ENCODE data around the gene DLGAP4. TPM values are rescaled to one million over a fixed set of nuclear protein-coding genes. Genes with fewer than 3 reads are reported as not detected.

The DLGAP4 gene
- total and polyA plus RNA-seq, 2 of the 13 experiments (the other 11 are each of a cell fraction or from before 2014, with no cell fraction given), result 15.2 to 26.7 TPM

GRCh38 chr20:36572701-36573102 lies 266.6 kb downstream of the DLGAP4 start (continued):
- TF ChIP-seq HNF4G (IDR thresholded peaks at IDR 0.05; ENCODE audit: borderline replicate concordance, low read depth, low read length) (0 out of 2 replicates have a peak, but pooled peaks have one; percentile 10), HNF4G (CRISPR knock-in tag; IDR thresholded peaks at IDR 0.05; ENCODE audit: borderline replicate concordance, low read depth) (peak; percentile 34; the same call in 1 of the 2 replicates), SMAD3 (CRISPR knock-in tag; IDR thresholded peaks at IDR 0.05) (no peak), ZNF639 (CRISPR knock-in tag; conservative IDR thresholded peaks at IDR 0.05) (no peak), ZNF7 (CRISPR knock-in tag; IDR thresholded peaks at IDR 0.05) (no peak), PAX8 (CRISPR knock-in tag; IDR thresholded peaks at IDR 0.05; ENCODE audit: borderline replicate concordance) (peak; percentile 9; the same call in 1 of the 2 replicates), FOXP1 (IDR thresholded peaks at IDR 0.05) (no peak), FOXP1 (CRISPR knock-in tag; IDR thresholded peaks at IDR 0.05) (no peak), SIX1 (CRISPR knock-in tag; IDR thresholded peaks at IDR 0.05; ENCODE audit: borderline replicate concordance) (no peak), ATRX (CRISPR knock-in tag; IDR thresholded peaks at IDR 0.05; ENCODE audit: borderline replicate concordance) (no peak), CREM (IDR thresholded peaks at IDR 0.05) (no peak), CREM (CRISPR knock-in tag; IDR thresholded peaks at IDR 0.05) (no peak), RNF2 (conservative IDR thresholded peaks at IDR 0.05; ENCODE audit: low read depth) (no peak), ZNF446 (CRISPR knock-in tag; IDR thresholded peaks at IDR 0.05) (peak; percentile 72; the same call in 1 of the 2 replicates), BHLHE40 (IDR thresholded peaks at IDR 0.05; ENCODE audit: low read length) (no peak), ZNF644 (CRISPR knock-in tag; IDR thresholded peaks at IDR 0.05; ENCODE audit: low read depth) (0 out of 2 replicates have a peak, but pooled peaks have one; percentile 3), KLF12 (CRISPR knock-in tag; IDR thresholded peaks at IDR 0.05; ENCODE audit: borderline replicate concordance) (no peak), PREB (CRISPR knock-in tag; IDR thresholded peaks at IDR 0.05) (no peak; the same call in 1 of the 2 replicates), ZNF33A (CRISPR knock-in tag; IDR thresholded peaks at IDR 0.05; ENCODE audit: borderline replicate concordance) (0 out of 2 replicates have a peak, but pooled peaks have one; percentile 47), ZNF326 (CRISPR knock-in tag; IDR thresholded peaks at IDR 0.05; ENCODE audit: borderline replicate concordance) (no peak), TFE3 (CRISPR knock-in tag; IDR thresholded peaks at IDR 0.05) (no peak), ELF4 (CRISPR knock-in tag; IDR thresholded peaks at IDR 0.05; ENCODE audit: borderline replicate concordance) (0 out of 2 replicates have a peak, but pooled peaks have one; percentile 67)

Data from HepG2 (cell line).